HepG2 (cell line): Measurements from ENCODE around the gene CCDC148.

Experiments used
- DPF2 ChIP-seq: sonication (generic); formaldehyde crosslinking; IDR thresholded peaks from 2 replicates; pipeline ENCODE4 v1.4.0; 2020; ENCODE audit warnings: mild to moderate bottlenecking, low read depth, missing genetic modification reagents, borderline replicate concordance
- GPN1 ChIP-seq: sonication (generic); formaldehyde crosslinking; IDR thresholded peaks from 2 replicates; pipeline ENCODE4 v1.5.1; 2020; ENCODE audit warnings: missing genetic modification reagents, borderline replicate concordance
- HMGA1 ChIP-seq: sonication (generic); formaldehyde crosslinking; conservative IDR thresholded peaks from 2 replicates; pipeline ENCODE4 v1.4.0; 2020; ENCODE audit warnings: missing genetic modification reagents
- ZC3H4 ChIP-seq: sonication (generic); formaldehyde crosslinking; IDR thresholded peaks from 2 replicates; pipeline ENCODE4 v1.4.0; 2020; ENCODE audit warnings: missing genetic modification reagents, borderline replicate concordance
- ZKSCAN1 ChIP-seq: fragments of 150-350 bp; IDR thresholded peaks from 2 replicates; pipeline ENCODE4 v1.6.1; 2014; ENCODE audit warnings: low read length

DNA sequence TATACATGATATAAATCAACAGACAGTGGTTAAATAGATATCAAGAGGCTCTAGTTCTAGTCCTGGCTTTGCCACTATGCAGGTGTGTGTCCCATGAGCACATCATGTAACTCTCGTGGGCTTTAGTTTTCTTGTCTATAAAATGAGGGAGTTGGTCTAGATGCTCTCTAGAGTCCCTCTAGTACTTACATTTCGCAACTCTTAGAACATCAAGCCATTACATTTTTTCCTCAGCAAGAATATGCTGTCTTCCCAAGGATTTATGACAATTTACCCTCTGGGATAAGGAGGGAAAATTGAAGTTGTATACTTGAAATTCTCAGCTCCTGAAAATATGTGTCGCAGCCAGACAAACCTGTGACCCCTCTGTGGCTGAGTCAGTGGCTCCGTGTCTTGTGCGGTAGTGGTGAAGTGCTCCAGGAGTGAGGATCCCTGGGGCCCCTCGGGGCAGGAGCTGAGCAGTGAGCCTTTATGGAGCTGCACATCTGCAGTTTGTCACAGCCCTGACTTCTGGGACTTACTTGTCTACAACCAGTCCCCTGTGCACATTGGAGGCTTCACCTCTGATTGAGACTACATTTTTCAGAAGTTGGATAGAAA, 7.0 kb upstream of the CCDC148 start:
- no peak for TF ChIP-seq ZKSCAN1
- no peak for TF ChIP-seq DPF2 (CRISPR knock-in tag)
- TF ChIP-seq HMGA1 (CRISPR knock-in tag), result no peak
- TF ChIP-seq GPN1 (CRISPR knock-in tag), result no peak
- TF ChIP-seq ZC3H4 (CRISPR knock-in tag), result no peak
